ENCODE measurements around the gene SMOC1. TPM values are rescaled to one million over a fixed set of nuclear protein-coding genes. Genes with fewer than 3 reads are reported as not detected.

SMOC1 gene
- total and polyA plus RNA-seq, 9 donors: 0.35 to 9.1 (median 0.80) TPM

GRCh38 chr14:69992564-69992963, 113.3 kb downstream of the SMOC1 start:
- H3K9me3 ChIP-seq: no peaks in the 10 kb centered on the region
- no peak overlapping the region for H3K4me3 ChIP-seq
- no peaks in the 10 kb centered on the region for H3K36me3 ChIP-seq
- H3K4me1 ChIP-seq (ENCODE audit: insufficient read depth): no peaks in the 10 kb centered on the region
- TF ChIP-seq POLR2A (IDR thresholded peaks at IDR 0.05) (no peak), CTCF (IDR thresholded peaks at IDR 0.05) (no peak), EP300 (IDR thresholded peaks at IDR 0.05) (no peak)
- DNase-seq: no peak
- intact Hi-C loops (cut with DNase I): no loop called here
- no peaks in the 10 kb centered on the region for H3K27me3 ChIP-seq
- 42 to 53% (median 48%) methylated on average over 3 of the region's 3 CpGs for WGBS, 3 donors
- no peak overlapping the region for H3K27ac ChIP-seq

GRCh38 chr14:69993326-69993725, 114.1 kb downstream of the SMOC1 start:
- no peaks in the 10 kb centered on the region for H3K4me1 ChIP-seq (ENCODE audit: insufficient read depth)
- no peaks in the 10 kb centered on the region for H3K9me3 ChIP-seq
- intact Hi-C loops (cut with DNase I): no loop called here
- H3K27ac ChIP-seq: no peak overlapping the region
- TF ChIP-seq POLR2A (IDR thresholded peaks at IDR 0.05): no peak
- TF ChIP-seq CTCF (IDR thresholded peaks at IDR 0.05): no peak
- TF ChIP-seq EP300 (IDR thresholded peaks at IDR 0.05): no peak
- no peak for DNase-seq
- no peak overlapping the region for H3K4me3 ChIP-seq
- H3K36me3 ChIP-seq: no peaks in the 10 kb centered on the region
- WGBS, 3 donors: 72 to 84% (median 78%) methylated on average over 2 of the region's 2 CpGs
- no peaks in the 10 kb centered on the region for H3K27me3 ChIP-seq

- Histone ChIP-seq H3K4me1 (ENCODE audit: insufficient read depth) (no peaks in the 10 kb centered on the region), H3K27me3 (no peaks in the 10 kb centered on the region), H3K36me3 (no peaks in the 10 kb centered on the region), H3K4me3 (no peak overlapping the region), H3K9me3 (no peaks in the 10 kb centered on the region), H3K27ac (no peak overlapping the region)
- no peak for DNase-seq
- 22 to 38% (median 31%) methylated on average over 4 of the region's 4 CpGs for WGBS, 3 donors
- intact Hi-C loops (cut with DNase I): no loop called here
- TF ChIP-seq EP300 (IDR thresholded peaks at IDR 0.05) (no peak), POLR2A (IDR thresholded peaks at IDR 0.05) (no peak), CTCF (IDR thresholded peaks at IDR 0.05) (no peak)
These were observed 114.8 kb downstream of the SMOC1 start for GRCh38 chr14:69994002-69994401.

GRCh38 chr14:69996216-69996615, 117.0 kb downstream of the SMOC1 start:
- TF ChIP-seq EP300 (IDR thresholded peaks at IDR 0.05): no peak
- TF ChIP-seq POLR2A (IDR thresholded peaks at IDR 0.05): no peak
- TF ChIP-seq CTCF (IDR thresholded peaks at IDR 0.05): no peak

More at GRCh38 chr14:69996216-69996615, 117.0 kb downstream of the SMOC1 start:
- Histone ChIP-seq H3K4me1 (ENCODE audit: insufficient read depth) (no peaks in the 10 kb centered on the region), H3K9me3 (no peaks in the 10 kb centered on the region), H3K27me3 (no peaks in the 10 kb centered on the region), H3K36me3 (no peaks in the 10 kb centered on the region), H3K4me3 (no peak overlapping the region), H3K27ac (no peak overlapping the region)
- 79 to 90% (median 81%) methylated on average over 1 of the region's 1 CpG for WGBS, 3 donors
- DNase-seq: no peak
- intact Hi-C loops (cut with DNase I): no loop called here

Measured in ovary (tissue), 9 donors.